Inferior parietal cortex (tissue), 1 donor: ENCODE measurements around the gene LTBR.

Experiments
- DNase-seq: peaks from one replicate; pipeline ENCODE4 v3.0.0-alpha.2; 2016; ENCODE audit errors: extremely low spot score

The LTBR gene

GRCh38 chr12:6346942-6347341, 37.0 kb upstream of the LTBR start:
- DNase-seq: no peak

GRCh38 chr12:6347367-6348338, 36.3 kb upstream of the LTBR start:
- no peak for DNase-seq

DNA sequence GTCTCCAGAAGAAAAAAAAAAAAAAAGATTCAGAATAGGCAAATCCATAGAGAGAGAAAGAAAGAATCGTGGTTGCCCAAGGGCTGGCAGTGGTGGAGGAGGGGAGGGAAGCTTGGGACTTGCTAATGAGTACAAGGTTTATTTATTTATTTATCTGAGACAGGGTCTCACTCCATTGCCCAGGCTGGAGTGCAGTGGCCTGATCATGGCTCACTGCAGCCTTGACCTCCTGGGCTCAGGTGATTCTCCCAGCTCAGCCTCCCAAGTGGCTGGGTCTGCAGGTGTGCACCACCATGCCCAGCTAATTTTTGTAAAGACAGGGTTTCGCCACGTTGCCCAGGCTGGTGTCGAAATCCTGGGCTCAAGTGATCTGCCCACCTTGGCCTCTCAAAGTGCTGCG, 32.3 kb upstream of the LTBR start:
- DNase-seq: no peak

DNA sequence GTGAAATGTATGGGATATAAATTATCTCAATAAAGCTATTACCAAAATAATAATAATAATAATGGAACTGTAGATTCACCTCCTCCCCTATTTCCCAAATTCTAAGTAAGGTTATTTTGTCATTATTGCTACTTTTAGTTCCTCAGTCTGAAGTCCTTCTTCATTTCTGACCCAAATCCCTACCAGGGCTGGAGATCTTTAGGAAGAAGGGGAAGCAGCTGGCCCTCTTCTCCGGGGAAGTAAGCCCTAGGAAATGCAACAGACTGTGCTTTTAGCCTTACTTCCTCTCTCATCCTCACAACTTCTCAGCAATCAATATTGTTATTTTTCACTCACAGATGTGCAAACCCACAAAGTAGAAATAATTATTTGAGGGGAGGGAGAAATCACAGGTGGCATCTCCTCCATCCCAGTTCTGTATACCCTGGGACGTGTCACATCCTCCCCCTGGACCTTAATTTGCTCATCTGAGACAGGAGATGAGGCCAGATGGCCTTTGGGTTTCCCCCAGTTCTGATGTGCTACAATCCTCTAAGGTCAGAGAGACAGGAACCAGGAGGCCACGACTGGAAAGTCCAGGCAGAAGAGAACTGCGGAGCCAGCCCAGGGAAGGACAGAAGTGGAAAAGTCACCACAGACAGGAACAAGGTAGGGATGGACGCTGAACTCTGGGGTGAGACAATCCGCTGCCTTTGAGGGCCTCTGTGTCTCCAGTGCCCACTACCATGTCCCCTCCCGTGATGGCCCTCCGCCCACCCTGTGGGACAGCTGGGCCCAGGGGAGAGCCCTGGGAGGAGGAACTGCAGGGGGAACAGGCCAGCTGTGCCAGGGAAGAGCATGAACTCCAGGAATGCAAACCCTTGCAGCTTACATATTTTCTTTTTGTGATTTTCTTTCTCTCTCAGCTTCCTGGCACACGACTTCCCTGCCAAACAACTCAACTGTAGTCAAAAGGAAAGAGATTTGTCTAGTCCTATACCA, 31.5 kb upstream of the LTBR start:
- DNase-seq: no peak

- DNase-seq: no peak
Observed at GRCh38 chr12:6354495-6355393, 29.2 kb upstream of the LTBR start.

DNA sequence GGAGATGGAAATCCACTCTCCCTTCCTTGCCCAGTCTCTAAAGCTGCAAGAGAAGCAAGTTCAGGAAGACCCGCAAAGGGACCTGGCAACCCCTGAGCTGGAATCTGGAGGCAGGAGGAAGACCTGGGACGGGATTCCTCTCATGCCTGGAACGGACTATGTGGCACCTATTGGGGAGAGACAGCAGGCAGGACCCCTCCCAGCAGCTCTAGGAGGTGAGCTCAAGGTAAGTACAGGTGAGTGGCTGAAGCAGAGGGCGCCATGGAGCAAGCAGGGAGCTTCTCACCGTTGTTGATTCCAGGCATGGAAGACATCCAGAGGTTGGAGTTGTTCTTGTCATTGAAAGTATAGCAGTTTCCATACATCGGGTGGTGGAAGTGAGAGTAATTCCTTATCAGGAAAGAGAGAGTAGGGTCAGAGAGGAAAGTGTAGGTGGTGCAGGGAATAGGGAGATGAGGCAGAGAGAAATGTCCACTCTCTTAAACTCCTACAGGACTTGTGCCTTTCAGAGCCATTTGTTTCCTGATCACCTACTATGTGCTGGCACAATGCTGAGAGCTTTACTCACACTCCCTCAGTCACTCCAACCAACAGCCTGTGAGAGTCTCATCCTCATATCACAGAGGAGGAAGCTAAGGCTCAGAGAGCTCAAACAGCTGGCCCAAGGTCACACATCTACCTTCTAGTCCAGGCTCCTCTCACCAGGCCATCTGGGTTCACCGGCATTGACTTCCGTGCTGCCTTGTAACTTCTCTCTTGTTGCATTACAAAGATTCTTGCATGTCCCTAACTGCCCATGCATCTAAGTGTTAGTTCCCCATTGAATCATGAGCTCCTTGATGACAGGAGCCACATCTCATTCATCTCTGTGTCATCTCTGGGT, 28.2 kb upstream of the LTBR start:
- no peak for DNase-seq

DNA sequence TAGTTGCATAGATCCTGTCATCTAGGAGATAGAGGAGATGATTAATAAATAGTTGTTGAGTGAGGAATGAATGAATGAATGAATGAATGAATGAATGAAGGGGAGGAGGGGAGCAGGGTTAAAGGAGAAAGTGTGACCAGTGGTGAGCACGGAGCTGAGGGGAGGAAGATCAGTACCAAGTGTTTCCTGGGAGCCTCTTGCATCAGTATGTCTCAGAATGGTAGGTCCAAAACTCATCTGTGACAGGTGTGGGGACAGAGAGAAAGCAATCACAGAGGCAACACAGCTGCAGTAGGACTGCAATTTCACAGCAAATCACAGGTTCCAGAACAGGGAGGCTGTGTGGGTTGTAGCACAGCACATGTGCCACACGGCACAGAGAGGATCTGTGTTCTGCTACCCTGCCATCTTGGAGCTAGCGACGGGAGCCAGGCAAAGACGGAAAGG, 27.6 kb upstream of the LTBR start:
- DNase-seq: no peak

- no peak for DNase-seq
Observed at GRCh38 chr12:6358881-6359280, 25.1 kb upstream of the LTBR start.

DNA sequence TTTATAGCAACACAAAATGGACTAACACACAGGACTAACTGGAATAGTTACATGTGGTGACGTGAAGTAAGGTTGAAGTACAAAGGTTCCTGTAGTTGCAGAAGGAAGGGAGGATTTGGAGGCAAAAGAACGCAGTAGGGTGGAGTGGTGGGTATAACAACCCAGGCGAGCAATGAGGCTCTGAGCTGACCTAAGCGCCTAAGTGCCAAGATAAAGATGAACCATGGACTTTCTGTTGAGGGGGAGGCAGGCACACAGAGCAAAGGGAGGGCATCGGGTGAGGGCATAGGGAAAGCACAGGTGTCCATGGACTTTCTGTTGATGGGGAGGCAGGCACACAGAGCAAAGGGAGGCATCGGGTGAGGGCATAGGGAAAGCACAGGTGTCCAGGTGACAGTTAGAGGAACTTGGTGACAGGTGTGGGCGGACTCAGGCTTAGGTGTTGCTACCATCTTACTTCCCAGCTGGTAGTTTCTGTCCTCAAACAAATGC, 23.8 kb upstream of the LTBR start:
- DNase-seq: no peak

DNA sequence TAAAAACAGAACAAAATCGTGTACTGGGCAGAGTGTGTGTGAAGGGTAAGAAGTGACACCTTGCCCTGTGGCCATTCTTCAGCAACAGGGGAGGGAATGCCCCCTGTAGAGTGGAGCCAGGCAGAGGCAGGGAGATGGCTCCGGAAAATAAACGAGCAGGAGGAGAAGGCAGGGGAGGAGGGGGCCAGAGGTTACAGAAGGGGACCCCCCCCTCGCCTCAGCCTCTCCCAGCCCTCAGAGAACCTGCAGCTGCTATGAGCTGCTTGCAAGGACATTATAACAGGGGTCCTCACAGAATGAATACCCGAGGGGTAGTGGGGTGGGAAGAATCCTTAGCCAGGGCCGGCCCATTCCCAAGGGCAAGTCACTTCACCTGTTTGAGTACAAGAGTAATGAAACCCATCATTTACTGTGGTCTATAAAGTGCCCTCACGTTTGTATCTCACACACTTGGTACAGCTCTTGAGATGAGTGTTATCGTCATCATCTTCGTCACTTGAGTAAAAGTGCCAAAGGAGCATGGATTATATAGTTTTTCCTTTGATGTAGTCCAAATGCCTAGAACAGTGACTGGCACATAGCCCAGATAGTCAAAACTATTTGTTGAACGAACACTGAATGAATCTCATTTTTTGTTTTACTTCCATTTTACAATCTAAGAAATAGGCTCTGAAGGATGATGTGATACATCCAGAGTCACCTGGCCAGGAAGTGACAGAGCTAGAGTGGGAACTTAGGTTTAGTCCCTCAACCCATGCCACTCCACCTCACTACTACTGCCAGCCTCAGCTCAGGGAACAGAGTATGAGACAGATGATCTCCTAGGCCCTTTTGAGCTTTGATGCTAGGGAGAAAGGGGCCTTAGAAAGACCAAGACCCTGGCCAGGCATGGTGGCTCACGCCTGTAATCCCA, 23.1 kb upstream of the LTBR start:
- no peak for DNase-seq

GRCh38 chr12:6361834-6362233, 22.1 kb upstream of the LTBR start:
- DNase-seq: no peak

- no peak for DNase-seq
Observed at GRCh38 chr12:6362403-6362802, 21.6 kb upstream of the LTBR start.

- DNase-seq: no peak
Observed at GRCh38 chr12:6363010-6363329, 21.0 kb upstream of the LTBR start.

DNA sequence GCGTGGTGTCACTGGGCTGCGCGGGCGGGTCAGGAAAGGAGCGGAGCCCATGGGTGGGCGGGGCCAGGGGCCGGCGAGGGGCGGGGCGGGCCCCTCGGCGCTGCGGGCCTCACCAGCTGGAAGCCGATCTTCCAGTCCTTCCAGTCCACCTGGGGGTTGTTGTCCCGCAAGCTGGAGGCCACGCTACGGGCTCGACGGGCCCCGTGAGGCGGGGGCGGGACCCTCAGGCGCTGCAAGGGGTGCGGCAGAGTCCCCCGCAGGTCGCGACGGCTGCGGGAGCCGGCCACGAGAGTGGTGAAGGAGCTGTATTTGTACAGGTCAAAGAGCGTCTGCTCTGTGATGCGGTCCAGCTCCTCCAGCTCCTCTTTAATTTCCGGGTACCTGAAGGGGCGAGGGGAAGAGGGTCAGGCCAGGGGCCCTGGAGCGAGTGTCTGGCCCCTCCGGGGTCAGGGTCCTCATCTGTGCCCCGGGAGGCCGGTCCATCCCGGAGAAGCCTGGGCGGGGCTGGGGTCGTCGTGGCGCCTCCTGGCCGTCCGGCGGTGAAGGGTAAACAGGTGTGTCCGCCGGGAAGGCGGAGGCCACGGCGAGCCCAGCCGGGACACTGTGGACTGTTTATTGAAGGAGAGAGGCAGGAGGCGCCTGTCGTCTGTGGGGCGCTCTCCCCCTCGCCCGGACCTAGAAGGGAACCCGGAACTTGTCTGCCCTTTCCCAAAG, 20.5 kb upstream of the LTBR start:
- DNase-seq: no peak

DNA sequence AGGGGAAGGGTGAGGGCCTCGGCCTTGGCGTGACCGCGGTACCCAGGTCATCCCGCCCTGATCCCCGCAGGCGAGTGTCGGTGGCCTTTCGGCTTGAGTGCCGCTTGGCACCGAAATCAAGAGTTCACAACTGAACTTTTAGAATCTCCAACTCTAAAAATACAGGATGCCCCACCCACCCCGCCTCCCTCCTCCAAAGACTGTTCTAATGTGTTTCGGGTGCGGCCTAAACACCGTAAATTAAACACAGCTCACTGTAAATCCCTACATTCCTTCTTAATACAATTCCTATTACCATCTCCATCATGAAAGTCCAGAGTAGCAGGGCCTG, 20.0 kb upstream of the LTBR start:
- DNase-seq: no peak

- no peak for DNase-seq
Observed at GRCh38 chr12:6367065-6367968, 16.6 kb upstream of the LTBR start.
